HUES64 (cell line): Measurements from ENCODE around the gene WRAP73.
"Not testable (repeated sequence)": the region's sequence is repeated elsewhere in the genome, so short reads cannot be mapped to it uniquely, and the experiment has no call there.

ENCODE experiments used
- H3K27ac ChIP-seq: 2 replicates; pipeline ENCODE4 v1.7.0; 2013; ENCODE audit warnings: low read depth, low read length, inconsistent platforms
- H3K27me3 ChIP-seq: 2 replicates; pipeline ENCODE4 v1.6.1; 2013; ENCODE audit warnings: mild to moderate bottlenecking, low read length; ENCODE audit not compliant: insufficient read depth
- H3K36me3 ChIP-seq: 2 replicates; pipeline ENCODE4 v1.6.1; 2013; ENCODE audit warnings: mild to moderate bottlenecking, low read length; ENCODE audit not compliant: insufficient read depth
- H3K4me1 ChIP-seq: 2 replicates; pipeline ENCODE4 v1.6.1; 2013; ENCODE audit warnings: mild to moderate bottlenecking, low read length, moderate library complexity; ENCODE audit not compliant: insufficient read depth
- H3K4me3 ChIP-seq: 2 replicates; pipeline ENCODE4 v1.5.1; 2013; ENCODE audit warnings: mild to moderate bottlenecking, low read length, moderate library complexity
- H3K9ac ChIP-seq: 2 replicates; pipeline ENCODE4 v1.6.1; 2013; ENCODE audit warnings: mild to moderate bottlenecking, low read depth, low read length
- H3K9me3 ChIP-seq: 2 replicates; pipeline ENCODE4 v1.6.1; 2013; ENCODE audit warnings: low read depth, low read length; ENCODE audit not compliant: insufficient read depth
- WGBS: fragments of 150-250, 120-280 bp; methylation state at CpG from one replicate; pipeline ENCODE4 v1.1.7; 2013; ENCODE audit warnings: missing lambda C conversion rate; 5-methylcytosine and 5-hydroxymethylcytosine counted together

The WRAP73 gene

DNA sequence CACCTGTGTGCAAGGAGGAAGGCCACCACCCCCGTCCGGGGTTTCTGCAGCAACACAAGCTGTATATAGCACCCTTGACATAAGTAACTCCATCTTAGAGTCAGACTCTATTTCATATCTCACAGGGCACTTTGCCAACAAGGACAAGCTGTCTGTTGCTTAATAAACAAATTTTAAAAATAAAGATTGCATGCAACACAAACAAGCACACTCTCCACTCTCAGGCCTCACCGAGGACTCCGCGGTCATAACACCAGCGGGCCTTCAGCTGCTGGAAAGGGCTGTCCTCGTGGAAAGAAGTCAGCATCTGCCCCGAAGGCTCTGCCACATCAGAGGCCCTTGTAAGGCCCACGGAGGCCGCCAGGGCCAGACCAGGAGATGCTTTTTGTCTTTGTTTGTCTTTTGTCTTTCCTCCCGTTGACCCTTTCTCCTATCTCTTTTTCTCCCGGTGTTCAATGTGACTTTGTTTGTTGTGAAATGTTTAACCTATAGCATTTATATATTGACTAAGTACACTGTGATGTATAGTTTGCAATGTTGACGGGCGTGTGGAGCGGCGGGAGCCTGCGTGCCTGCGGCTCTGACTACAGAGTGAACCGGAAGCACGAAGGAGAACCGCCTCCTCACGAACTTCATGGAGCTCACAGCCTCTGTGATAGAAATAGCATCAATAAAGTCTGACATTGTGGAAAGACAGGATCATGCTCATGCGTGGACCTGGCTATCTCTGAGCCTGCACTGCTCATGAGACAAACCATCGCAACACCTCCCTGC lies 62.7 kb downstream of the WRAP73 start:
- Histone ChIP-seq H3K36me3 (0 out of 2 replicates have a peak, but pooled peaks cover 3% of the 10 kb centered on the region), H3K9me3 (peaks cover 6% of the 10 kb centered on the region; the same call in 1 of the 2 replicates), H3K27me3 (no peaks in the 10 kb centered on the region), H3K4me3 (no peak overlapping the region), H3K9ac (no peak overlapping the region), H3K4me1 (peaks cover 5% of the 10 kb centered on the region; the same call in 1 of the 2 replicates), H3K27ac (no peak overlapping the region)
- WGBS = 95% methylated on average over 23 of the region's 24 CpGs

DNA sequence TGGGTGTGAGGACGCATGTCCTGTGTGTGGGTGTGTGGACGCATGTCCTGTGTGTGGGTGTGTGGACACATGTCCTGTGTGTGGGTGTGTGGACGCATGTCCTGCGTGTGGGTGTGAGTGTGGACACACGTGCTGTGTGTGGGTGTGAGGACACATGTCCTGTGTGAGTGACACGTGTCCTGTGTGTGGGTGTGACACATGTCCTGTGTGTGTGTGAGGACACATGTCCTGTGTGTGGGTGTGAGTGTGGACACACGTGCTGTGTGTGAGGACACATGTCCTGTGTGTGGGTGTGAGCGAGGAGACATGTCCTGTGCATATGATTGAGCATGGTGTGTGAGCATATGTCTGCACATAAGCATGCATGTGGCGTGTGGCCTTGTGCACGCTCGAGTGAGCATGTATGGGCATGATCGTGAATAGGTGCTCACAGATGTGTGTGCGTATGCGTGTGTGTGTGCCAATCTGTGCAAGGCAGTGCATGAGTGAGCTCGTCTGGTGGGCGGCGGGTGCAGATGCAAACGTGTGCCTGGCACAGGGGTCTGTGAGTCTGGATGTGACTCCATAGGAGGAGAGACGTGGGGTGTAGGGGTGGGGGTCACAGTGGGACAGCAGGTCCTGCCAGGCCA lies 63.8 kb downstream of the WRAP73 start:
- Histone ChIP-seq H3K9ac (no peak overlapping the region), H3K27ac (no peak overlapping the region), H3K9me3 (peaks cover 6% of the 10 kb centered on the region; the same call in 1 of the 2 replicates), H3K4me3 (no peak overlapping the region), H3K4me1 (peaks cover 5% of the 10 kb centered on the region; the same call in 1 of the 2 replicates), H3K27me3 (no peaks in the 10 kb centered on the region), H3K36me3 (0 out of 2 replicates have a peak, but pooled peaks cover 3% of the 10 kb centered on the region)
- 89% methylated on average over 19 of the region's 19 CpGs for WGBS

- not testable (repeated sequence) for H3K9ac ChIP-seq, H3K27me3 ChIP-seq, H3K36me3 ChIP-seq, H3K27ac ChIP-seq, H3K9me3 ChIP-seq, H3K4me1 ChIP-seq, H3K4me3 ChIP-seq
- WGBS = 78% methylated on average over 6 of the region's 6 CpGs
These were observed 64.5 kb downstream of the WRAP73 start for GRCh38 chr1:3585353-3585868.

GRCh38 chr1:3584915-3585314 lies 65.0 kb downstream of the WRAP73 start:
- Histone ChIP-seq H3K9ac (no peak overlapping the region), H3K27ac (no peak overlapping the region), H3K36me3 (0 out of 2 replicates have a peak, but pooled peaks cover 3% of the 10 kb centered on the region), H3K4me1 (peaks cover 3% of the 10 kb centered on the region; the same call in 1 of the 2 replicates), H3K4me3 (no peak overlapping the region), H3K27me3 (no peaks in the 10 kb centered on the region), H3K9me3 (peaks cover 6% of the 10 kb centered on the region; the same call in 1 of the 2 replicates)
- WGBS = 95% methylated on average over 7 of the region's 7 CpGs

GRCh38 chr1:3583751-3584150 lies 66.2 kb downstream of the WRAP73 start:
- not testable (repeated sequence) for H3K9ac ChIP-seq, H3K4me3 ChIP-seq, H3K9me3 ChIP-seq, H3K27me3 ChIP-seq, H3K36me3 ChIP-seq, H3K4me1 ChIP-seq, H3K27ac ChIP-seq
- 83% methylated on average over 18 of the region's 21 CpGs for WGBS

- Histone ChIP-seq H3K27ac (no peak overlapping the region), H3K4me1 (no peaks in the 10 kb centered on the region), H3K9ac (no peak overlapping the region), H3K27me3 (no peaks in the 10 kb centered on the region), H3K9me3 (peaks cover 6% of the 10 kb centered on the region; the same call in 1 of the 2 replicates), H3K4me3 (no peak overlapping the region), H3K36me3 (0 out of 2 replicates have a peak, but pooled peaks cover 3% of the 10 kb centered on the region)
- 86% methylated on average over 16 of the region's 16 CpGs for WGBS
These were observed 68.4 kb downstream of the WRAP73 start for GRCh38 chr1:3581296-3582036.
